ENCODE results near the gene SLC31A1.

The SLC31A1 gene

GRCh38 chr9:113302792-113303418, 81.6 kb downstream of the SLC31A1 start, which contains the start of gene RNF183:
Gene RNF183, minus strand, starts transcription at chr9:113303376. Its CDS starts 5,192 bp downstream, at chr9:113298184.
- DNase-seq (ENCODE audit: low read depth in 2 of 2), result no peak

GRCh38 chr9:113306566-113306965, 85.2 kb downstream of the SLC31A1 start:
- DNase-seq (ENCODE audit: low read depth in 2 of 2), result no peak

GRCh38 chr9:113307396-113307975, 86.1 kb downstream of the SLC31A1 start:
- no peak for DNase-seq (ENCODE audit: low read depth in 2 of 2)

- DNase-seq (ENCODE audit: low read depth in 2 of 2), result no peak
These were observed 88.0 kb downstream of the SLC31A1 start for GRCh38 chr9:113309204-113309813.

- DNase-seq (ENCODE audit: low read depth in 2 of 2), result no peak
These were observed 89.2 kb downstream of the SLC31A1 start for GRCh38 chr9:113310538-113310937.

GRCh38 chr9:113311961-113312360, 90.6 kb downstream of the SLC31A1 start:
- DNase-seq (ENCODE audit: low read depth in 2 of 2), result peak in 1 of 2 experiments; percentile 30

- no peak for DNase-seq (ENCODE audit: low read depth in 2 of 2)
These were observed 91.9 kb downstream of the SLC31A1 start for GRCh38 chr9:113313261-113313660.

Measured in fibroblast of skin of left quadriceps (primary cell).